ENCODE data around the gene CAMK1.

Gene CAMK1

GRCh38 chr3:9792405-9793160, 22.8 kb upstream of the CAMK1 start, which contains the start of the genes ARPC4 and TADA3:
Gene ARPC4, plus strand, starts transcription at chr3:9793082. Its CDS starts 40 bp downstream, at chr3:9793122.
Gene TADA3, minus strand, starts transcription at chr3:9792473. Its CDS starts 1,007 bp downstream, at chr3:9791466.
- DNase-seq (ENCODE audit: low spot score) = peak; percentile 96

- DNase-seq (ENCODE audit: low spot score) = no peak
These were observed 22.1 kb upstream of the CAMK1 start for GRCh38 chr3:9791790-9792404.

GRCh38 chr3:9791127-9791526, 21.4 kb upstream of the CAMK1 start:
- no peak for DNase-seq (ENCODE audit: low spot score)

DNA sequence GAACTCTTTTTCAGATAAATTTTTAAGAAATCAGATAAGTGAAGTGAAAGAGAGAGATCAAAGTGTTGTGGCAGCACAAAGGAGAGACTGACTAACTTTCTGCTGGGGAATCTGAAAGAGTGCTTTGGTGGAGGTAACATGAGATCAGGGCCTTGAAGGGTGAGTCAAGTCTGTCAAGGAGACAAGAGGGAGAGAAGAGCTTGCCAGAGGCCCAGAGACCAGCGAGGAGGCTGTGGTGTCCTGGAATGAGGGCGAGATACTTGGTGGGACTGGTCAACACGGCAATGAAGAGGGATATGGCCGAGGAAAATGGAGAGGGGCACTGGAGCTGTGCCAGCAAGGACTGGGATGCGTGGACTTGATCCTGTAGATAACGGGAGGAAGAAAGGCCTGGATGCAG, 18.0 kb upstream of the CAMK1 start:
- no peak for DNase-seq (ENCODE audit: low spot score)

- no peak for DNase-seq (ENCODE audit: low spot score)
These were observed 17.3 kb upstream of the CAMK1 start for GRCh38 chr3:9786825-9787669.

DNA sequence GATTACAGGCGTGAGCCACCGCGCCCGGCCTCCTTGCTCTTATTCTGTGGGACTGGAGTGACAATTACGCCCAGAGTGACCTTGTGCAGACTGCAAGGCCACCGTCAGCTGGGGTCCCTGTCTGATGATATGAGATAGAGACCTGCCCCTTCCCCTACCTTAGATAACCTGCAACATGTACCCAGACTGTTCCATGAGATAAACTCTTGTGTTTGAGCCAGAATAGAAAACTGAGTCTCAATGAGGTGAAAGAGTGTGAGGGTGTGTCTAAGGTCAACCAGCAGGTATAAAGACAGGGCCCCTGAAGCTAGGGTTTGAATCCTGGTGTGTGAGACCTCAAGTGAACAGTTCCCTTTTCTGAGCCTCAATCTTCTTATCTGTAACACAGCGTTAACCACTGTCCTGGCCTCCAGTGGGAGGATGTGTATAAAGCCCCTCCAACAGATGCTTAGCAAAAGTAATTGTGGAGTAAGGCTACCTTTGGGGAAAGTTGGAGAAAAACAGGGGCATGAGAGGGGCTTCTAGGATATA, 16.5 kb upstream of the CAMK1 start:
- DNase-seq (ENCODE audit: low spot score) = no peak

- DNase-seq (ENCODE audit: low spot score) = no peak
These were observed 15.9 kb upstream of the CAMK1 start for GRCh38 chr3:9785602-9786001.

GRCh38 chr3:9784965-9785364, 15.2 kb upstream of the CAMK1 start:
- no peak for DNase-seq (ENCODE audit: low spot score)

DNA sequence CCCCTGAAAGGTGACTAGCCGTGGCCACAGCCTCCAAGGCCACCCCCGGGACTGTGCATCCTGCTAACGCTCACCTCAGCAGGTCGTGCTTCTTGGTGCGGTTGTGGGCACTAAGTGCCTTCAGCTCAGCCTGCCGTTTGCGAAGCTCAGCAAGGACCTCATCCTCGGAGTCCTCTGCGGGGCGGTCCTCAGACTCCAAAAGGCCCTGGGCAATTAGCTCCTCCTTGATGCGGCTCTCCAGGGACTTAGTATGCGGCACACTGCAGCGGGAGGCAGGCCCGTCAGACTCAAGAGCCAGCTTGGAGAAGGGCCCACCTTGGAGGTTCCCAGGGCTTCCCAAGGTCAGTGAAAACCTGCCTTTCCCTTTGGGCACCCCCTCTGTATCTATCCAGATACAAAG, 14.2 kb upstream of the CAMK1 start:
- DNase-seq (ENCODE audit: low spot score) = no peak

- DNase-seq (ENCODE audit: low spot score) = no peak
These were observed 13.0 kb upstream of the CAMK1 start for GRCh38 chr3:9782770-9783169.

GRCh38 chr3:9781978-9782603, 12.3 kb upstream of the CAMK1 start:
- no peak for DNase-seq (ENCODE audit: low spot score)

- DNase-seq (ENCODE audit: low spot score) = no peak
These were observed 11.8 kb upstream of the CAMK1 start for GRCh38 chr3:9781551-9781950.

- no peak for DNase-seq (ENCODE audit: low spot score)
These were observed 11.2 kb upstream of the CAMK1 start for GRCh38 chr3:9780910-9781309.

DNA sequence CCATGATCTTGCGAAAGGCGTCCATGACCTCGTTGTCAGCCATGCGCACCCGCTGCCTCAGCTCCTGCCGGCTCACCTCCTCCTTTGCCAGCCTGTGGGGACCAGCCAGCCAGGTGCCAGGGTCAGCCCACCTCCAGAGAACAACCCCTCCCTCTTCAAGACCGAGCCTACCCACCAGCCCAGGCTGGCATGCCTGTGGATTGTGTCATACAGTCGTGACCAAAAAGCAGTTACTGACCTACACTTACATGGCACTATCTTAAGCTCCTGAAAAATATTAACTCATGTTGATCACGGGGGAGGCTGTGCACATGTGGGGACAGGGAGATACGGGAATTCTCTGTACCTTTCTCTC, 10.7 kb upstream of the CAMK1 start:
- DNase-seq (ENCODE audit: low spot score) = no peak

DNA sequence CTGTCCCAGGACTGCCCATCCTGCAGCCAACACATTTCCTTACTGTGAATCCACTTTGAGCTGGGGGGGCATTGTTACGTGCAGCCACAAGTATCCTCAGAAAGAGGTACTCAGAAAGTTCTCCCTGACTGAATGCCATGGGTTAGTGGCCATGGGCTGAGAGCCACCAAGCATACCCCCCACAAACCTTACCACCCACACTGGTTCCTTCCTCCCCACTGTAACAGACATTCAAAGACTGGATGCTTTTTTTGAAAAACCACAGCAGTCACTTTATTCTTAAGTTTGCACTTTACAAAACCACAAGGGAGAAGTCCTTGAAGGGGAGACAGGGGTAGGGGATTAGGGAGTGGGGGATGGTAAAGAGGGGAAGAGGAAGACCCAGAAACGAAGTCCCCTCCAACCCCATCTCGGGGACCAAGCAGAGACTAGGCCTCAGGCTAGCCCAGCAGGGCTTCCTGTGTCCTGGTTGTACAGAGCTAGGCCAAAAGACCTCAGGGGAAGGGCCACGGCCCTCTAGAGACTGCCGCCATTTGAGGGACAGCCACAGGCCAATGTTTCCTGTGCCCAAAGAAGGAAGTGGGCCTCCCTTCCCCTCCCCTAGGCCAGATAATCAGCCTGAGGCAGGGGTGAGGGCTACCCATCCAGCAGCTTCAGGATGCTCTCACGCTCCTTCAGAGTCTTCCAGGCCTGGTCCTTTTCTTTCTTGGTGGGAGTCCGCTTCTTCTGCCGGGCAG, 10.1 kb upstream of the CAMK1 start:
- DNase-seq (ENCODE audit: low spot score) = no peak

GRCh38 chr3:9779075-9779593, 9.4 kb upstream of the CAMK1 start:
- no peak for DNase-seq (ENCODE audit: low spot score)

- DNase-seq (ENCODE audit: low spot score) = no peak
These were observed 8.7 kb upstream of the CAMK1 start for GRCh38 chr3:9778143-9779074.

DNA sequence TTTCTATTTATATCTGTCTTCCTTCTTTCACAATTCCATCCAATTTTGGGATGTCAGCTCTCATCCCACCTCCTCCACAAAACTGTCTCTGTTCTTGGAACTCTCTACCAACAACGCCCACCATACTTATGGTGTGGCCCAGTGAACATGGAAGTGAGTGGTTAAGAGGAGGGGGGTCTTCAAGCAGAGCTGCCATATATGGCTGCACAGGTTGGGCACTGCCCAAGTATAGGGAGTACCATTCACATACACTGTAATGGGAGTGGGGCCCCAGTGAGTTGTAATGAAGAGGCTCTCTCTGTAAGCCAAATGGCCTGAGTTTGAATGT, 7.9 kb upstream of the CAMK1 start:
- no peak for DNase-seq (ENCODE audit: low spot score)

GRCh38 chr3:9776896-9777693, 7.3 kb upstream of the CAMK1 start:
- DNase-seq (ENCODE audit: low spot score) = no peak
